GM21737 (cell line): ENCODE measurements around the gene ZSWIM6.

Source experiments
- ATAC-seq: cut with Tn5 transposase; IDR thresholded peaks from one replicate; pipeline ENCODE4 v1.9.1; 2021; ENCODE audit warnings: mild to moderate bottlenecking, moderate library complexity; ENCODE audit not compliant: unreplicated experiment

The ZSWIM6 gene

DNA sequence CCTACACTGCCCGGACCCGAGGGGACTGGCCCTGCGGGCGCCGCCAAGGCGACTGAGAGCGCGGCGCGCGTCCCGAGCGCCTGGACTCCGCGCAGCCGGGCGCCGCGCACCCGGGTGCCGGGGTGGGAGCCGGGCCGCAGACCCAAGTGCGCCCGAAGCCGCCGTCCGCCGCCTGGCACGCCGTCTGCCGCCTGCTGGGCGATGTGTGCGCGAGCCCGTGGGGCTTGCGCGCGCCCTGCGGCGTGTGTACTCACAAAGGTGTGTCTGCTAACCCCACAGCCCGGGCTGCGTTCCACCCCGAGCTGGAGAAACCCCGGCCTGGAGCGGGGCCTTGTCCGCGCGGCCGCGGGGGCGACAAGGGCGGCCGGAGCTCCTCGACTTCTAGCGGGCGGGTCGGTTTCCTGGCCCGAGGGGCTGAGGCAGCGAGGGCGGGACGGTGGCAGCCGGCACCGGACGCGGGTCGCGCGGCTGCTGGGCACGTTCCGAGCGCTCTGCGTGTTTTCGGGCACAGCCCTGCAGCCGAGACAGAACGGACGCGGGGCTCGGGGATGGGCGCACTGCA lies 1.1 kb upstream of the ZSWIM6 start:
- peak; percentile 24 for ATAC-seq

DNA sequence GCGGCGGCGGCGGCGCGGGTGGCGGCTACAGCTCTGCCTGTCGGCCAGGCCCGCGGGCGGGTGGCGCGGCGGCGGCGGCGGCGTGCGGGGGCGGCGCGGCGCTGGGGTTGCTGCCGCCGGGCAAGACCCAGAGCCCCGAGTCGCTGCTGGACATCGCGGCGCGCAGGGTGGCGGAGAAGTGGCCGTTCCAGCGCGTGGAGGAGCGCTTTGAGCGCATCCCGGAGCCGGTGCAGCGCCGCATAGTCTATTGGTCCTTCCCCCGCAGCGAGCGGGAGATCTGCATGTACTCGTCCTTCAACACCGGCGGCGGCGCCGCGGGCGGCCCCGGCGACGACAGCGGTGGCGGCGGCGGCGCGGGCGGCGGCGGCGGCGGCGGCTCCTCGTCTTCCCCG lies 296 bp downstream of the ZSWIM6 start:
- ATAC-seq: peak; percentile 0

DNA sequence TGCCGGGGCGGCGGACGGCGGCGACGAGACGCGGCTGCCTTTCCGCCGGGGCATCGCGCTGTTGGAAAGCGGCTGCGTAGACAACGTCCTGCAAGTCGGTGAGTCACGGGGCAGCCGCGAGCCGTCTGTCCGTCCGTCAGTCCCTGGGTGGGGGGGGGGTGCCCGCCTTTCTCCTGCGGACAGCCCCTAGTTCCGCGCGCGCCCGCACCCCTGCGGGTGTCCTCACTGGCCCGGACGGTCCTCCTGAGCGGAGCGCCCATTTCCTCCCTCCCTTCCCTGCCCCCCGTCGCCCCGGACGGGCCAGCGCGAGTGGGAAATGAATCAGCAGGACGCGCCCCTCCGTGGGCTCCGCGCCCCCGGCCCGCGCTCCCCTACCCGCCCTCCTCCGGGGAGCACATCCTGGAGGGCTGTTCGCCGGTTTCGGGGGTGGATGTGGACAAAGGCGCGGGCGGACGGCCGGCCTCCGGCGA lies 828 bp downstream of the ZSWIM6 start:
- ATAC-seq: no peak

- no peak for ATAC-seq
Observed at GRCh38 chr5:61333321-61333953, 1.4 kb downstream of the ZSWIM6 start.

- no peak for ATAC-seq
Observed at GRCh38 chr5:61333954-61334867, 2.2 kb downstream of the ZSWIM6 start.

DNA sequence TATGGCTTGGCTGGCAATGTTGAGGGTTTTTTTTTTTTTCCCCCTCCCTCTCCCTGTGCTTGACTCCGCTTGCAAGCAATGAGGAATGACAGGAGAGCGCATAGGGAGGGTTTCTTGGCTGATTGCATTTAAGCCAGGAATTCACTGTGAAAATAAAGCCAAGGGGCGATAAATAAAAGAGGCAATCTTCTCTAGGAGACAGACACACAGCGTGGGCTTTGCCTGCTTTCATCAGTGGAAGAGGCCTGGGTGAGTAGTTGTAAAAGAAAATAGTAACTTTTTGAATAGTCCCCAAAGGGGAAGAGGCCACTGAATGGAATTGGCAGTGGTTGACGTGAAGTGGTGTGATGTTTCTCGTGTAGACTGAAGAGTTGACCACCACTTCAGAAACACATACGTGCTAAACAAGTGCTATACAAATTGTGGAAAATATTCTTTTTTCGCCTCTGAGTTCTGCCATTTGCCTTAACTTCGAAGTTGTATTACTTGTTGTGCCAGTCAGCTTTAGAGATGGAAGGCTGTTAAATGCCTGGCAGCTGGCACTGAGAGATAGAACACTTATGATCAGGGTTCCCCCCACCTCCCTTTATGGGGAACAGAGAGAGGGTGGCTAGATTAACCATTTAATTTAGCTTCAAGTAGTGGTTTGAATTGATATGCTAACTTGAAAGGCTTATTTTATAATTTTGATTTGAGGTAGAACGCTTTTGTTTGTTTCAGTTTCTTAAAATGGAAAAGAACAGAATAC lies 3.0 kb downstream of the ZSWIM6 start:
- no peak for ATAC-seq

GRCh38 chr5:61339764-61340163 lies 7.7 kb downstream of the ZSWIM6 start:
- ATAC-seq: no peak

- no peak for ATAC-seq
Observed at GRCh38 chr5:61340775-61341361, 8.8 kb downstream of the ZSWIM6 start.

GRCh38 chr5:61342071-61342501 lies 10.0 kb downstream of the ZSWIM6 start:
- no peak for ATAC-seq

GRCh38 chr5:61344187-61344944 lies 12.3 kb downstream of the ZSWIM6 start:
- ATAC-seq: no peak

DNA sequence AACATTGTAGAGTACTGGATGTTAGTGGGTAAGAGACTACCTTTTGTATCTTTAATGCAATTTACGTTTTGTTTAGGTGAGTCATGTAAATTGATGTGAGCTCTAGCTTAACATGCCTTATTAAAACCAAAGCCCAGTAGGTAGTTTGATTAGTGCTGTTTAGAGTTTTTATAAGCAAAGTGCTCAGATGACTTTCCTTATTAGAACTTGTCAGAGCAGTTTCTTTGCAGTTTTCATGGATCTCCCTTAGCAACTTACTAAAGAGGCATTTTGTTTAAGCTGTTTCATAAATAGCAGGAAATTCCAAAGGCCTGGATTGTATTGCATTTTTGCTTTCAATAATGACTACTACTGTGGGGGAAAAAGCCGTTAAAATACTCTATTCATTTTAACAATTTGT lies 14.5 kb downstream of the ZSWIM6 start:
- no peak for ATAC-seq

DNA sequence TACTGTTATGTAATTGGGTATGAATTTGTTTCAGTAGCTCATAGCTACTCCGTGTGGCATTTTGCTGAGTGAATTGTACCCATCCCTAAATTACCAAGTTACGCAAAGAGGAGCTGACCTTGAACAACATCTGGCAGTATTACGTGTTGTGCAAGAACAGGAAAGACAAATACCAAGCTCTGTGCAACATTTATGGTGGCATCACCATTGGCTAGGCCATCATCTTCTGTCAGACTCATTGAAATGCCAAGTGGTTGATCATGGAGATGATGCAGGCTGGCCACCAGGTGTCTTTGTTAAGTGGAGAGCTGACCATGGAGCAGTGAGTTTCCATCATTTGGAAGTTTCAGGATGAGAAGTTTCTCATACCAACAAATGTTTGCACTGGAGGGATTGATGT lies 15.0 kb downstream of the ZSWIM6 start:
- no peak for ATAC-seq

DNA sequence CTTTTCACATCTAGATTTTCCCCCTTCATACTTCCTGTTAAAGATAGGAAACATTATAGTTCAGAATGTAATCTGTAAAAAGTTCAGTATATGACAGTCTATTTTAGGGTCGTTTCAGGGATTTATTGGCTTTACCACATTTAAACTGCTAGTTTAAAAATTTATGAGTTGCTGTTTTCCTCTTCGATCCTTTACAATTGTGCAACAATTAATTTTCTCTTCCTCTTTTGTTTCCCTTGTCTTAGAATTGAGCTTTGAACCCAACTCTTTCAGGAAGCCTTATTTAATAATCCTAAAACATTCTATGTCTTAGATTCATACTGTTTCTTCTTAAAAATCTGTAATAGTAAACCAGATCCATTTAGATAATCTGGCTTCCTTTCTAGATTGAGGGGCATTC lies 16.4 kb downstream of the ZSWIM6 start:
- no peak for ATAC-seq

DNA sequence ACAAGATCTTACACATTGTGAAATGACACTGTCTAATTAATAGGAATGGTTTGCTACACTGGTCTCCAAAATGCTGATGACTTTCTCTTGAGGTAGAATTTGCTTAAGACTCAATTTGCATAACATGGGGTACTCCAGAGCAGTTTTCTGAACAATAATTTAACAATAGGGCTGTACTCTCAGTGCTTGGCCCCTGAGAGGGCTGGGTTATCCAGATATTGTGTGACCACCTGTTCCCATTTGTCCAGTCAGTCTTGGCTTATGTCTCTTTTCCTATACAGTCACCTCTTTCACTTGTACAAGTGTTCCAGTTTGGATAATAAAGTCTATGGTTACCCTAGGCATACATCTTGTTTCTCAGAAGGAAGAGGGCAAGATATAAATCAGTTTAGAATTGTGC lies 17.9 kb downstream of the ZSWIM6 start:
- ATAC-seq: no peak

GRCh38 chr5:61350535-61350934 lies 18.5 kb downstream of the ZSWIM6 start:
- no peak for ATAC-seq

- ATAC-seq: no peak
Observed at GRCh38 chr5:61351733-61352132, 19.7 kb downstream of the ZSWIM6 start.

DNA sequence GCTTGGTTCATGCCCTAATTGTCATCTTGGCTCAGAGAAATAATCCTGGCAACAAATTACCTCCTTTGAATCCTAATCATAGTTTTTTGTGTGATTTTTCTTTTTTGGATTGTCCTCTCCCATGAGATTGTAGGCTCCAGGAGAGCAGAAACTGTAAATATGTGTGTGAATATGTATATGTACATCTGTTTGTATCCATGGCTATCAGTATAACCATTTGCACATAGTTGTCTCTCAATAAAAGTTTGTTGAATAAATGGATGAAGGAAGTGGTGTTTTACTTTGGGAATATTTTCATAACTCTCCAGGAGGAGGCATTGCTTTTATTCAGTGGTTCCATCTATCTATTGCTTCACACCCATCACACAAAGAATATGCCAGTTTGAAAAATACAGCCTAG lies 20.1 kb downstream of the ZSWIM6 start:
- no peak for ATAC-seq

GRCh38 chr5:61352612-61353156 lies 20.6 kb downstream of the ZSWIM6 start:
- no peak for ATAC-seq

DNA sequence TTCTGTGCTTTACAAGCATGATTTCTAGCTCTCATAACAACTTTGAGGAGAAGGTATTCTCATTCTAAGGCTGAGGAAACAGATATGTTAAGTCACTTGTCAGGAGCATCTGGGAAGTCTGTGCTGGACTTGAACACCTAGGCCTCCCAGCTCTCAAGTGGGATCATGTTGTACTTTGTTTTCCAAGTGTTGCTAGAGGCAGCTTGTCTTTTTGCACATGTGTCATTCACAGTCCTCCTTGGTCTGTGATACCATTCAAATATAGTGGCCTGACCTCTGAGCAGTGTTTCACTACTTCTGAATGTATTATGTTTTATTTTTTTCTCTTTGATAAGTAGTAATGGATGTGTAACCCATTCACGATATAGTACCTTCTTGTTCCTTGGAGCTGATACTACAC lies 21.2 kb downstream of the ZSWIM6 start:
- no peak for ATAC-seq

GRCh38 chr5:61354199-61354598 lies 22.1 kb downstream of the ZSWIM6 start:
- no peak for ATAC-seq
